ENCODE results near the gene SAMD15. TPM values are rescaled to one million over a fixed set of nuclear protein-coding genes. Genes with fewer than 3 reads are reported as not detected.

The SAMD15 gene
- polyA plus RNA-seq, 4 donors, result 6.7 to 10.9 (median 8.5) TPM

Other genes starting within 250 kb of the SAMD15 start
- under 1 TPM; 0.45 to 0.86 (median 0.55) TPM for gene ZDHHC22, start 235.6 kb upstream of the SAMD15 start, polyA plus RNA-seq (ENCODE audit: insufficient read length in 4 of 4)
- 1 to 10 TPM; 1.0 to 1.8 (median 1.4) TPM for gene TMEM63C, start 195.6 kb upstream of the SAMD15 start, polyA plus RNA-seq (ENCODE audit: insufficient read length in 4 of 4)
- not detected for gene NGB, start 106.2 kb upstream of the SAMD15 start, polyA plus RNA-seq (ENCODE audit: insufficient read length in 4 of 4)
- 10 to 100 TPM; 34.2 to 55.2 (median 47.0) TPM for gene POMT2, start 56.5 kb upstream of the SAMD15 start, polyA plus RNA-seq (ENCODE audit: insufficient read length in 4 of 4)
- gene GSTZ1, start 56.3 kb upstream of the SAMD15 start, polyA plus RNA-seq (ENCODE audit: insufficient read length in 4 of 4), result 10 to 100 TPM; 23.5 to 30.0 (median 27.7) TPM
- gene TMED8, start 285 bp upstream of the SAMD15 start, polyA plus RNA-seq (ENCODE audit: insufficient read length in 4 of 4), result 10 to 100 TPM; 18.4 to 27.1 (median 21.6) TPM
- 1 to 10 TPM; 1.8 to 4.1 (median 2.6) TPM for gene NOXRED1, start 46.1 kb downstream of the SAMD15 start, polyA plus RNA-seq (ENCODE audit: insufficient read length in 4 of 4)
- 10 to 100 TPM; 30.3 to 36.9 (median 31.2) TPM for gene VIPAS39, start 80.2 kb downstream of the SAMD15 start, polyA plus RNA-seq (ENCODE audit: insufficient read length in 4 of 4)
- gene AHSA1, start 80.7 kb downstream of the SAMD15 start, polyA plus RNA-seq (ENCODE audit: insufficient read length in 4 of 4), result 100 to 1,000 TPM; 186 to 225 (median 202) TPM
- 1 to 10 TPM; 1.3 to 3.6 (median 1.8) TPM for gene ISM2, start 121.4 kb downstream of the SAMD15 start, polyA plus RNA-seq (ENCODE audit: insufficient read length in 4 of 4)
- 10 to 100 TPM; 67.1 to 71.3 (median 69.1) TPM for gene SPTLC2, start 239.3 kb downstream of the SAMD15 start, polyA plus RNA-seq (ENCODE audit: insufficient read length in 4 of 4)